ENCODE results near the gene PSMG3.

DNA sequence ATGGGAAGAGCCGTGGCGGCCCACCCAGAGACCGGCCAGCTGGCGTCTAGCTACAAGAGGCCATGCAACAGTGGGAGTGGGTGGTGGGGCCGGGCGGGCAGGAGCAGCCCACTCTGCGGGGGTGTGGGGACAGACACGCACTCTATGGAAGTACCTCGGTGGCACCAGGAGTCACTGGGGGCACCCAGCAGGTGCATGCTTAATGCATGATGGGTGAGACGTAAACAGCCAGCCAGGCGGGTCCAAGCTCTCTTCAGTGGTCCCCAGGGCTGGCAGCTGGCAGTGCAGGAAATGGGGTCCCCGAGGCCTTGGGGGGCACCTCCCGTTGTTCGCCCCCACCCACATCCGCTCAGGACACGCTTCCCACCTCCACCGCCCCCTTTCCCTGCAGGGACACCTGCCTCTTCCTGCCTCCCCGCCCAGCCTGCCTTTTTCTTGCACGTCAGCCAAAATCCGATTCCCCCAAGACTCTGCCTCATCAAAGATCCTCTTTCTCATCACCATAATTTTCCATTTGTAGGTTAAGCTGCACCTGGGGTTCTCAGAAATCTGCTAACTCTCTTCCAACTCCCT, 22.6 kb upstream of the PSMG3 start:
- TF ChIP-seq POLR2AphosphoS5 (IDR thresholded peaks at IDR 0.05; ENCODE audit: borderline replicate concordance, low read depth, low read length) (no peak), EZH2 (IDR thresholded peaks at IDR 0.05) (no peak), FOXP2 (optimal IDR thresholded peaks at IDR 0.05; ENCODE audit: control extremely low read depth, extremely low read length, insufficient read depth) (no peak)

Data from SK-N-MC (cell line).